OCI-LY3 (cell line): ENCODE results near the gene DDIAS.

Experiments
- EZH2phosphoT487 ChIP-seq: fragments of 200-600 bp; shearing (Covaris generic); IDR thresholded peaks from 2 replicates; pipeline ENCODE4 v1.6.1; 2018; ENCODE audit warnings: antibody characterized with exemption, mixed run types, low read depth
- TF ChIP-seq, protein P1 (sequence below): fragments of 200-600, 300-600 bp; sonication (generic); IDR thresholded peaks from 2 replicates; pipeline ENCODE4 v1.5.1; 2014; ENCODE audit warnings: antibody characterized with exemption, low read length, low read depth

DNA sequence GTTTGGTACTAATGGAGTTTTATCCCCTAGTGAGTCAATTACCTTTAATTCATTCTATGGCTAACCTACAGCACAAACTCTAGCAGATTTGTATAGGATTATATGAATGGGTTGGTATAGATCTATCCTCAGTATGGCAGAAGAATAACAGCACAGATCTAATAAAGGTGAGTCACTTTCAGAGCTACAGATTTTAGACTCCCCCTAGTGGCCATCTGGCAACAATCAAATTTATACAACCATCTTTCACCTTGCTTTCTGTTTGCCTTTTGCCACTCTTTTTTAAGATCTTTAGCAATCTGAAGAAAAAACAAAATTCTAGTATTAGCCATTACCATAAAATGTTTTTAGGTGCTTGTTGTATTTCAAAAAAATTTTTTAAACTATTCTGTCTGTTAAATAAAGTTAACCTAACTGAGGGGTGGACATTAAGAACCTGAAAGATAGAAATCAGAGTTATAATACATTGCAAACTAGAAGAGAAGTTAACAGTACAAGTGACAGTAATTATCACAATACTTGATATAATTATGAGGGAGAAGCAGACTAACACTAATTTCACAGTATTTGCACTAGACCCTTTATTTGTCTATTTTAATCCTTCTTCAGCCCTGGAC is 25.8 kb downstream of the DDIAS start:
- TF ChIP-seq, protein P1, sequence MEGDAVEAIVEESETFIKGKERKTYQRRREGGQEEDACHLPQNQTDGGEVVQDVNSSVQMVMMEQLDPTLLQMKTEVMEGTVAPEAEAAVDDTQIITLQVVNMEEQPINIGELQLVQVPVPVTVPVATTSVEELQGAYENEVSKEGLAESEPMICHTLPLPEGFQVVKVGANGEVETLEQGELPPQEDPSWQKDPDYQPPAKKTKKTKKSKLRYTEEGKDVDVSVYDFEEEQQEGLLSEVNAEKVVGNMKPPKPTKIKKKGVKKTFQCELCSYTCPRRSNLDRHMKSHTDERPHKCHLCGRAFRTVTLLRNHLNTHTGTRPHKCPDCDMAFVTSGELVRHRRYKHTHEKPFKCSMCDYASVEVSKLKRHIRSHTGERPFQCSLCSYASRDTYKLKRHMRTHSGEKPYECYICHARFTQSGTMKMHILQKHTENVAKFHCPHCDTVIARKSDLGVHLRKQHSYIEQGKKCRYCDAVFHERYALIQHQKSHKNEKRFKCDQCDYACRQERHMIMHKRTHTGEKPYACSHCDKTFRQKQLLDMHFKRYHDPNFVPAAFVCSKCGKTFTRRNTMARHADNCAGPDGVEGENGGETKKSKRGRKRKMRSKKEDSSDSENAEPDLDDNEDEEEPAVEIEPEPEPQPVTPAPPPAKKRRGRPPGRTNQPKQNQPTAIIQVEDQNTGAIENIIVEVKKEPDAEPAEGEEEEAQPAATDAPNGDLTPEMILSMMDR: peak; percentile 92
- TF ChIP-seq EZH2phosphoT487: no peak
